Karpas-422 (cell line): ENCODE data around the gene SPAG16. TPM values are rescaled to one million over a fixed set of nuclear protein-coding genes. Genes with fewer than 3 reads are reported as not detected.

Experiments used
- DNase-seq: peaks from one replicate; pipeline ENCODE4 v3.0.0-alpha.2; 2015
- H2AFZ ChIP-seq: fragments of 200-600 bp; sonication (generic); 2 replicates; pipeline ENCODE4 v1.6.1; 2014; ENCODE audit warnings: antibody characterized with exemption, low read length, mixed read lengths
- H3K27ac ChIP-seq: fragments of 200-600 bp; sonication (generic); 2 replicates; pipeline ENCODE4 v1.5.1; 2014; ENCODE audit warnings: mild to moderate bottlenecking, low read length, moderate library complexity
- H3K27me3 ChIP-seq: fragments of 200-600 bp; sonication (generic); 2 replicates; pipeline ENCODE4 v1.6.1; 2014; ENCODE audit warnings: low read length, mixed read lengths
- H3K36me3 ChIP-seq: fragments of 200-600 bp; sonication (generic); 2 replicates; pipeline ENCODE4 v1.6.1; 2014; ENCODE audit warnings: low read length, mixed read lengths; ENCODE audit not compliant: insufficient read depth
- H3K4me1 ChIP-seq: fragments of 200-600 bp; sonication (generic); 2 replicates; pipeline ENCODE4 v1.6.1; 2014; ENCODE audit warnings: mild to moderate bottlenecking, low read length, mixed read lengths
- H3K4me2 ChIP-seq: fragments of 200-600 bp; sonication (generic); 2 replicates; pipeline ENCODE4 v1.6.1; 2014; ENCODE audit warnings: low read length, low read depth, mild to moderate bottlenecking; ENCODE audit not compliant: poor library complexity, severe bottlenecking
- H3K4me3 ChIP-seq: fragments of 200-600 bp; sonication (generic); 2 replicates; pipeline ENCODE4 v1.5.1; 2014; ENCODE audit warnings: mild to moderate bottlenecking, antibody characterized with exemption, low read length, mixed read lengths
- H3K79me2 ChIP-seq: fragments of 200-600 bp; sonication (generic); 2 replicates; pipeline ENCODE4 v1.6.1; 2014; ENCODE audit warnings: mild to moderate bottlenecking, low read length, mixed read lengths
- H3K9ac ChIP-seq: fragments of 200-600 bp; sonication (generic); 2 replicates; pipeline ENCODE4 v1.6.0; 2014; ENCODE audit warnings: low read length
- H3K9me2 ChIP-seq: fragments of 200-600 bp; sonication (generic), shearing (Covaris generic); replicated peaks from 2 replicates; pipeline ENCODE4 v1.6.0; 2014; ENCODE audit warnings: mild to moderate bottlenecking, low read length, moderate library complexity; ENCODE audit not compliant: insufficient read depth
- H3K9me3 ChIP-seq: fragments of 300-700, 200-600 bp; sonication (generic); 2 replicates; pipeline ENCODE4 v1.6.1; 2014; ENCODE audit warnings: low read length, mixed read lengths
- H4K20me1 ChIP-seq: fragments of 200-600 bp; sonication (generic); 2 replicates; pipeline ENCODE4 v1.6.1; 2014; ENCODE audit warnings: mild to moderate bottlenecking, antibody characterized with exemption, low read length, low read depth; ENCODE audit not compliant: insufficient read depth
- total RNA-seq: library from RNA; depleted of rRNA; stranded (reverse); fragments of >200 nt; shearing (Covaris generic); gene quantifications from 2 replicates; pipeline ENCODE4 v1.2.3, GENCODE V29; 2014; ENCODE audit warnings: low replicate concordance

Gene SPAG16
- total RNA-seq, 1 experiment from 2014 or later, result 67.8 TPM

DNA sequence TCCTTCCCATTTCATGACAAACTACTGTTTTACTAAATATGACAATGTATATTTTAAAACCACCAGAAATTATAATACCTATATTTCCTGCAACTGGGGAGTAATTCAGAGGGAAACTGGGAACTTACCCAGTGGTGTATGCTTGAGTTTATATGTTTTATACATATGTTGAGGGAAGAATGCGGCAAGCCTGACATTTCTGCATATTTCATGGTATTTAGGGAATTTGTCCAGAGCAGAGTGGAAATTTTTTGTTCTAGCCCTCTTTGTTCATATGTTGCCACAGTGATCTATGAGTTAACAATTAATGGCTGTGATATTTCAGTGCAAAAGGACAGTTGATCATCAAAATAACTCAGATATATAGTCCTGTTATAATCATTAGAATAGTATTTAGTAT, 895.8 kb downstream of the SPAG16 start:
- DNase-seq, result no peak
- H3K4me3 ChIP-seq, result no peak overlapping the region
- no peaks in the 10 kb centered on the region for H3K9me2 ChIP-seq
- peaks cover 18% of the 10 kb centered on the region; the same call in 1 of the 2 replicates for H3K9me3 ChIP-seq
- no peaks in the 10 kb centered on the region for H4K20me1 ChIP-seq
- no peak overlapping the region for H3K4me2 ChIP-seq
- H3K27me3 ChIP-seq, result no peaks in the 10 kb centered on the region
- no peak overlapping the region for H3K27ac ChIP-seq
- H3K9ac ChIP-seq, result no peak overlapping the region
- H3K36me3 ChIP-seq, result no peaks in the 10 kb centered on the region
- no peaks in the 10 kb centered on the region for H3K79me2 ChIP-seq
- no peak overlapping the region for H2AFZ ChIP-seq
- H3K4me1 ChIP-seq, result no peaks in the 10 kb centered on the region

GRCh38 chr2:214180686-214181085, 896.4 kb downstream of the SPAG16 start:
- H3K9me3 ChIP-seq, result peaks cover 20% of the 10 kb centered on the region; the same call in 1 of the 2 replicates
- no peak overlapping the region for H3K27ac ChIP-seq
- H3K9me2 ChIP-seq, result no peaks in the 10 kb centered on the region
- DNase-seq, result no peak
- H3K9ac ChIP-seq, result no peak overlapping the region
- H3K79me2 ChIP-seq, result no peaks in the 10 kb centered on the region
- no peak overlapping the region for H3K4me2 ChIP-seq
- no peaks in the 10 kb centered on the region for H4K20me1 ChIP-seq
- H3K4me1 ChIP-seq, result no peaks in the 10 kb centered on the region
- H3K27me3 ChIP-seq, result no peaks in the 10 kb centered on the region
- no peak overlapping the region for H2AFZ ChIP-seq
- no peak overlapping the region for H3K4me3 ChIP-seq
- H3K36me3 ChIP-seq, result no peaks in the 10 kb centered on the region

- no peaks in the 10 kb centered on the region for H4K20me1 ChIP-seq
- H3K79me2 ChIP-seq, result no peaks in the 10 kb centered on the region
- no peak overlapping the region for H3K4me2 ChIP-seq
- no peak for DNase-seq
- no peaks in the 10 kb centered on the region for H3K27me3 ChIP-seq
- peaks cover 12% of the 10 kb centered on the region for H3K9me3 ChIP-seq
- H3K9ac ChIP-seq, result no peak overlapping the region
- H3K4me1 ChIP-seq, result no peaks in the 10 kb centered on the region
- H3K4me3 ChIP-seq, result no peak overlapping the region
- no peak overlapping the region for H2AFZ ChIP-seq
- no peaks in the 10 kb centered on the region for H3K36me3 ChIP-seq
- no peaks in the 10 kb centered on the region for H3K9me2 ChIP-seq
- H3K27ac ChIP-seq, result no peak overlapping the region
These were observed 900.2 kb downstream of the SPAG16 start for GRCh38 chr2:214184461-214184860.

DNA sequence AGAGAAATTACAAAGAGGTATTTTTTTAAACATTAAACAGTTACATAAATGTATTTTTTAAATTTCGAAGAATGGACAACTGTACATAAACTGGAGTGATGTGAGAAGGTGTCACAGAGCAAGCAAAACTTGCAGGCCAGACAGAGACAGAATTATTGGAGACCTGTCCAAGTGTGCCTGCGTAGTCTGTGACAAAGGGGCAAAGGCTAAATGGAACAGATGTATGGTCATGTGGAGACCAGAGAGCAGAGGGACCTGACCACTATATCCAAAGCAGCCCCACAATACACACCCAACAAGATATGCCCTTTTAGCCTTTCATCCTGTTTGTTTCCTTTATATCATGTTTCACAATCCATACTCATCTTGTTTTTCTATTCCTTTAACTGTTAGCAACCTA, 901.3 kb downstream of the SPAG16 start:
- Histone ChIP-seq H3K4me3 (no peak overlapping the region), H4K20me1 (no peaks in the 10 kb centered on the region), H3K27ac (no peak overlapping the region), H2AFZ (no peak overlapping the region), H3K79me2 (no peaks in the 10 kb centered on the region), H3K36me3 (no peaks in the 10 kb centered on the region), H3K9ac (no peak overlapping the region), H3K4me2 (no peak overlapping the region), H3K27me3 (no peaks in the 10 kb centered on the region), H3K9me2 (no peaks in the 10 kb centered on the region), H3K4me1 (no peaks in the 10 kb centered on the region), H3K9me3 (peaks cover 11% of the 10 kb centered on the region)
- DNase-seq, result no peak

- H3K79me2 ChIP-seq, result no peaks in the 10 kb centered on the region
- no peaks in the 10 kb centered on the region for H3K27me3 ChIP-seq
- no peak for DNase-seq
- H3K9me2 ChIP-seq, result no peaks in the 10 kb centered on the region
- no peaks in the 10 kb centered on the region for H4K20me1 ChIP-seq
- H3K4me1 ChIP-seq, result no peaks in the 10 kb centered on the region
- H3K4me3 ChIP-seq, result no peak overlapping the region
- H3K4me2 ChIP-seq, result no peak overlapping the region
- no peak overlapping the region for H3K9ac ChIP-seq
- H2AFZ ChIP-seq, result no peak overlapping the region
- no peak overlapping the region for H3K27ac ChIP-seq
- H3K9me3 ChIP-seq, result peaks cover 15% of the 10 kb centered on the region
- no peaks in the 10 kb centered on the region for H3K36me3 ChIP-seq
These were observed 908.4 kb downstream of the SPAG16 start for GRCh38 chr2:214192711-214193110.

DNA sequence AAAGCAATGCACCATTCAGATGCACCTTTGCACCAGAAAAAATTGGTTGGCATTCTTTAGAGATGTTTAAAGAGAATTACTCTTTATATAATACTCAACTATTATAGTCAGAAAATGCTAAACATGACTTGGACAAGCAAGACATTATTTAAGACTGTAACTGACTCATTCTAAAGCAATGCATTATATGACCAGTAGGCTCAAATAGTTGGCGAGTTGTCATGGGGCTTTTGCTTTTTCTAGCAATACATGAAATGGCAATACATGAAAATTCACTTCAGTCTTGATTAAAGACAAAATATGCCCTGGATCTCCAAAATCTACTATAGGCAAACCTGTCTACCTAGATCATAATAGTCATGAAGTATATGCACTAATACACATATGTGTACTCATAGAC, 909.7 kb downstream of the SPAG16 start:
- no peak overlapping the region for H3K27ac ChIP-seq
- no peaks in the 10 kb centered on the region for H3K4me1 ChIP-seq
- no peak overlapping the region for H3K4me3 ChIP-seq
- H3K9me2 ChIP-seq, result no peaks in the 10 kb centered on the region
- H3K9me3 ChIP-seq, result peaks cover 11% of the 10 kb centered on the region
- no peaks in the 10 kb centered on the region for H4K20me1 ChIP-seq
- H3K9ac ChIP-seq, result no peak overlapping the region
- H2AFZ ChIP-seq, result no peak overlapping the region
- no peaks in the 10 kb centered on the region for H3K36me3 ChIP-seq
- no peaks in the 10 kb centered on the region for H3K79me2 ChIP-seq
- no peak for DNase-seq
- H3K27me3 ChIP-seq, result no peaks in the 10 kb centered on the region
- no peak overlapping the region for H3K4me2 ChIP-seq

DNA sequence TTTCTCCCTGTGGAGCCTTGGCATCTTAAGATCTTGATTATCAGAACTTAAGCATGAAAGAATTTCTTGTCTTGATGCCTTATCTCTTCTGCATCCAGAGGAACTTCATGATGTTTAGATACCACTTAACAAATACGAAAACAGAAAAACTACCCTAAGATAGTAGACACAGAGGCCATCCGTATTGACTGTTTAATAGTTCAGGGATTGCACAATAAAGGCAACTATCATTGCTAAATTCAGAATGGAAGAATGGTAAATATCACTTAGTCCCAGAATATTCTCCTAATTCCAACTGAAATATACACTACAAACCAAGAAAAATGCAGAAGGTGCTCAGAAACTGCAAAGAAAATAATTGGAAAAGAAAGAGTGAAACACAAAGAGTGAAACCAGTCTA, 912.0 kb downstream of the SPAG16 start:
- DNase-seq, result no peak
- no peak overlapping the region for H3K9ac ChIP-seq
- no peak overlapping the region for H3K27ac ChIP-seq
- no peaks in the 10 kb centered on the region for H3K27me3 ChIP-seq
- H2AFZ ChIP-seq, result no peak overlapping the region
- H3K4me2 ChIP-seq, result no peak overlapping the region
- H3K79me2 ChIP-seq, result no peaks in the 10 kb centered on the region
- H3K9me3 ChIP-seq, result peaks cover 8% of the 10 kb centered on the region; the same call in 1 of the 2 replicates
- H3K9me2 ChIP-seq, result no peaks in the 10 kb centered on the region
- no peaks in the 10 kb centered on the region for H3K4me1 ChIP-seq
- no peaks in the 10 kb centered on the region for H4K20me1 ChIP-seq
- no peak overlapping the region for H3K4me3 ChIP-seq
- no peaks in the 10 kb centered on the region for H3K36me3 ChIP-seq

DNA sequence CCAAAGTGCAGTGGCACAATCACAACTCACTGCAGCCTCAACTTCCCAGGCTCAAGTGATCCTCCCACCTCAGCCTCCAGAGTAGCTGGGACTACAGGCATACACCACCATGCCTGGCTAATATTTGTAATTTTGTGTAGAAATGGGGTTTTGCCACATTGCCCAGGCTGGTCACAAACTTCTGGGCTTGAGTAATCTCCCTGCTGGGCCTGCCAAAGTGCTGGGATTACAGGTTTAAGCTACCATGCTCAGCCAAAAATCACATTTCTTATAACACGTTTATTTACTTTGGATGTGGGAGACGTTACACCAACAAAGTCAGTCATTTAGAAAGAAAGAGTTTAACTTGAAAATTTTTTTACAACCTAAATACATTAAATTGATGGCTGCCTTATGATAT, 917.6 kb downstream of the SPAG16 start:
- H3K9ac ChIP-seq, result no peak overlapping the region
- no peaks in the 10 kb centered on the region for H4K20me1 ChIP-seq

GRCh38 chr2:214203214-214203613, 919.0 kb downstream of the SPAG16 start:
- Histone ChIP-seq H3K36me3 (no peaks in the 10 kb centered on the region), H3K4me3 (no peak overlapping the region), H3K27ac (no peak overlapping the region), H3K27me3 (no peaks in the 10 kb centered on the region), H3K4me2 (no peak overlapping the region), H2AFZ (no peak overlapping the region), H3K9me3 (peaks cover 10% of the 10 kb centered on the region), H3K79me2 (no peaks in the 10 kb centered on the region), H4K20me1 (no peaks in the 10 kb centered on the region), H3K9me2 (no peaks in the 10 kb centered on the region), H3K9ac (no peak overlapping the region), H3K4me1 (no peaks in the 10 kb centered on the region)
- no peak for DNase-seq

More for the DNA sequence above, 917.6 kb downstream of the SPAG16 start:
- Histone ChIP-seq H3K9me3 (peaks cover 7% of the 10 kb centered on the region), H3K79me2 (no peaks in the 10 kb centered on the region), H3K27me3 (no peaks in the 10 kb centered on the region), H3K4me1 (no peaks in the 10 kb centered on the region), H3K9me2 (no peaks in the 10 kb centered on the region), H3K27ac (no peak overlapping the region), H2AFZ (no peak overlapping the region), H3K4me2 (no peak overlapping the region), H3K36me3 (no peaks in the 10 kb centered on the region), H3K4me3 (no peak overlapping the region)
- DNase-seq, result no peak
